Limb (tissue), 2 donors: ENCODE data around the gene CEACAM16.
"Not testable (repeated sequence)": the region's sequence is repeated elsewhere in the genome, so short reads cannot be mapped to it uniquely, and the experiment has no call there.

ENCODE experiments used
- DNase-seq, 2 donors: peaks; one replicate each; pipeline ENCODE4 v3.0.0-alpha.2; 2016; ENCODE audit errors: extremely low spot score in 2 of 2

Gene CEACAM16

GRCh38 chr19:44698492-44699201 is at the start of gene CEACAM16:
Gene CEACAM16, plus strand, starts transcription at chr19:44699151. Its CDS starts 2,306 bp downstream, at chr19:44701457.
- DNase-seq: no peak

- DNase-seq: no peak
These were observed 49.3 kb upstream of the CEACAM16 start for GRCh38 chr19:44649578-44650145.

DNA sequence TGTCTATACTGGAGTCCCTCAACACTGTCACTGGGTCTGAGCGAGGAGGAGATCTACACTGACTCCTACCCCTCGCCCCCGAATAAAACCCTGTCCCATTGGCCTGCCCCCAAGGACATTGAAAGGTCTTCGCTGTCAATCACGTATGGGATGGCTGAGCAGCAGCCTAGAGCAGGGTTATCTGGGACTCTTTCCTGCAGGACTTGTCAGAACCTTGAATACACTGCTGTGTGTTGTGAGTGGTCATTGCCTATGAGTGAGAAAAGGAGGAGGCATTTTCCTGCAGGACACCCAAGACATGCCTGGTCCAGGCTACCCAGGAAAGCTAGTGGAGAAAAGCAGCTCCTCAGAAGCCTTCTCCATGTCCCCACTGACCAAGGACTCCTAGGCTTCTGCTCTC is 45.6 kb upstream of the CEACAM16 start:
- no peak for DNase-seq

- peak; percentile 32 to 55 for DNase-seq
These were observed 44.8 kb upstream of the CEACAM16 start for GRCh38 chr19:44653977-44654774.

- peak; percentile 54 to 80 for DNase-seq
These were observed 41.6 kb upstream of the CEACAM16 start for GRCh38 chr19:44657211-44657921.

GRCh38 chr19:44658069-44658733 is 40.8 kb upstream of the CEACAM16 start:
- no peak for DNase-seq

- no peak for DNase-seq
These were observed 38.9 kb upstream of the CEACAM16 start for GRCh38 chr19:44660081-44660480.

DNA sequence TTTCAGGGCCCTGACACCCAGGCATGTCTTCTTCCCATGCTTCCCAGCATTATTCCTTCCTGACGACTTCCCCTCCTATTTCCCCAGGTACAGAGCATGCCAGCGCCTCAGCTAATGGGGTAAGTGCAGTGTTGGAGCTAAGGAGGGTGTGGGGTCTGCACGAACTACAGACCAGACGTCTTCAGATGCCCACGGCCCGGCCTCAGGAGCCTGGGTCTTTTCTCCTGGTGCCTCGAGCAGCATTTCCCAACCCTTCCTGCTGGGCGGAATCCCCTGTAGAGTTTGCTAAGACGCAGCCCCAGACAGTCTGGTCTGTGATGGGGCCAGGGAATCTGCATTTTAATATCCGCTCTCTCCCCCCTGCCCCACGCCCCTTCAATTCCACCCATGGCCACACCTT is 37.7 kb upstream of the CEACAM16 start:
- DNase-seq: no peak

- DNase-seq: no peak
These were observed 37.0 kb upstream of the CEACAM16 start for GRCh38 chr19:44661904-44662303.

DNA sequence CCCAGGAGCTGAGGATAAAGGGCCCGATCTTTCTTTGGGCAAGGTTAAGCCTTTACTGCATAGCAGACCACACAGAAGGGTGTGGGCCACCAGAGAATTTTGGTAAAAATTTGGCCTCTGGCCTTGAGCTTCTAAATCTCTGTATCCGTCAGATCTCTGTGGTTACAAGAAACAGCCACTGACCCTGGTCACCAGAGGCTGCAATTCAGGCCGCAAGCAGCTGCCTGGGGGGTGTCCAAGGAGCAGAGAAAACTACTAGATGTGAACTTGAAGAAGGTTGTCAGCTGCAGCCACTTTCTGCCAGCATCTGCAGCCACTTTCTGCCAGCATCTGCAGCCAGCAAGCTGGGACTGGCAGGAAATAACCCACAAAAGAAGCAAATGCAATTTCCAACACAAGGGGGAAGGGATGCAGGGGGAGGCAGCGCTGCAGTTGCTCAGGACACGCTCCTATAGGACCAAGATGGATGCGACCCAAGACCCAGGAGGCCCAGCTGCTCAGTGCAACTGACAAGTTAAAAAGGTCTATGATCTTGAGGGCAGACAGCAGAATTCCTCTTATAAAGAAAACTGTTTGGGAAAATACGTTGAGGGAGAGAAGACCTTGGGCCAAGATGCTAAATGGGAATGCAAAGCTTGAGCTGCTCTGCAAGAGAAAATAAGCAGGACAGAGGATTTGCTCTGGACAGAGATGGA is 36.1 kb upstream of the CEACAM16 start:
- DNase-seq: no peak

DNA sequence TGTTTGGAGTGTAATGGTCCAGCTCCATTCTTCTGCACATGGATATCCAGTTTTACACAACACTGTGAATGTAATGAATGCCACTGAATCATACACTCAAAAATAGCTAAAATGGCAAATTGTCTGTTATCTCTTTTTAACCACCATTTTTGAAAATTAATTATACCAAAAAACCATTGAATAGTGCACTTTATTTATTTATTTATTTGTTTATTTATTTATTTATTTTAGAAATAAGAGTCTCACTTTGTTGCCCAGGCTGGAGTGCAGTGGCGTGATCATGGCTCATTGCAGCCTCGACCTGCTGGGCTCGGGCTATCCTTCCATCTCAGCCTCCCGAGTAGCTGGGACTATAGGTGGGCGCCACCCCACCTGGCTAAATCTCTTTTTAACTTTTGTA is 35.0 kb upstream of the CEACAM16 start:
- DNase-seq: no peak

GRCh38 chr19:44664976-44665375 is 34.0 kb upstream of the CEACAM16 start:
- no peak for DNase-seq

DNA sequence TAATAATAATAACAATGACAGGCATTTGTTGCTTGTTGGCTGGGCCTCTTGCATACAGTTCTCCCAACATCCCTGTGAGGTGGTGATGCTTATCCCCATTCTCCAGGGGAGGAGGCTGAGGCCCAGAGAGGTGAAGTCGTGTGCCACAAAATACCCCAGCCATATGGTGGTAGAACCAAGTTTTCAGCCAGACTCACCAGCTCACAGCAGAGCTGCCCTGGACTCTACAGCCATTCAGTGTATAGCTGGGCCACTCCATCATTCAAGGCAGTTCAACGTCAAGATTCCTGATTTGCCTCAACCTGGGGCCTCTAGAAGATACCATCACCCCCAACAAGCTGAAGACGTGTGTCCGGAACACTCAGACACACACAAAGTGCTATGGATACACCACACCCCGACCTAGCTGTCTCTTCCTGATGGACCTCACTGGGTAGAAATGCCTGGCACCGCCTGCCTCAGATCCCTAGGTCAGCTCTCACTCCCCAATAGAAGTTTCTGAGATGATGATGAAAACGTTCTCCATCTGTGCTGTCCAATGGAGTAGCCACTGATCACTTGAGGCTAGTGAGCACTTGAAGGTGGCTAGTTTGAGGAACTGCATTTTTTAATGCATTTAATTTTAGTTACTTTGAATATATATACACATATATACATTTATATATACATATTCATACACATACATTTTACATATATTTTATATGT is 31.9 kb upstream of the CEACAM16 start:
- DNase-seq: no peak

- no peak for DNase-seq
These were observed 29.8 kb upstream of the CEACAM16 start for GRCh38 chr19:44668985-44669764.

DNA sequence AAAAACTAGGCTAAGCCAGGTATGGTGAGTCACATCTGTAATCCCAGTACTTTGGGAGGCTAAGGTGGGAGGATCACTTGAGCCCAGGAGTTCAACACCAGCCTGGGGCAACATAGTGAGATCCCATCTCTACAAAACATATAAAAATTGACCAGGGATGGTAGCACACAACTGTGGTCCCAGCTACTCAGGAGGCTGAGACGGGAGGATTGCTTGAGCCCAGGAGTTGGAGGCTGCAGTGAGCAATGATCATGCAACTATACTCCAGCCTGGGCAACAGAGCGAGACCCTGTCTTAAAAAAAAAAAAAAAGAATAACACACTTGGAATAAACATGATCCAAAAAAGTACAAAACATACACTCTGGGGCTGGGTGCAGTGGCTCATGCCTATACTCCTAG is 28.9 kb upstream of the CEACAM16 start:
- not testable (repeated sequence) for DNase-seq

- no peak for DNase-seq
These were observed 27.6 kb upstream of the CEACAM16 start, which contains the start of gene CEACAM19 for GRCh38 chr19:44671400-44671799. Gene CEACAM19, plus strand, starts transcription at chr19:44671482. Its CDS starts 450 bp downstream, at chr19:44671932.

DNA sequence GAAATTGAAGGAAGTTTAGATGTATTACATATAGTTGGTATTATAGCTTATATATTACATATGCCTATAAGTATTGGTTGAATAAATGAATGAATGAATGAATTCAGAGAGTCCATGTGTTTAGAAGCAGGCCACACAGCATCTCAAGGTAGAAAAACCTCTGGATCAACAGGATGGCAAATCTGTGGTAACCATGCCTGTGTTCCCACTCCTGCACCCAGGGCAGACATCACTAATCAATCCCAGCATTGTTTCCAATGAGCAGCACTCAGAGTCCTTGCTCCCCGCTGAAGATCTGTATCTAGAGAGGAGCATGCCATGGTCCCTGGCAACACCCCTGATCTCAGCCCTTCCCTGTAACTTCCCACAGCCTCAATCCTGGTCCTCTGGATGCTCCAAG is 26.7 kb upstream of the CEACAM16 start:
- no peak for DNase-seq

DNA sequence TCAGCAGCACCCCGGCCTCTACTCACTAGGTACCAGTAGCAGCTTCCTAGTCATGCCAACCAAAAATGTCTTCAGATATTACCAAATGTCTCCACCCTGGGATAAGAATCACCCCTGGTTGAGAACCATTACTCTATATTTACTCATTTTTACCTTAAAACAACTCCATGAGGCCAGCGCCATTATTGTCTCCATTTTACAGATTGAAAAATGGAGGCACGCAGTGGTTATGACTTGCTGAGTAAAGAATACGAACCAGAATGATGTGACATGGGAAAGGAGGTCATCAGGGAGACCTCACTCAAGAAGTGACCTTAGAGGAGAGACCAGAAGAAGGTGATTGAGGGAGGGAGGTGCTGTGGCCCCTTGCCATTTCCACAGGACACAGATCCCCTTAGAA is 25.4 kb upstream of the CEACAM16 start:
- no peak for DNase-seq

DNA sequence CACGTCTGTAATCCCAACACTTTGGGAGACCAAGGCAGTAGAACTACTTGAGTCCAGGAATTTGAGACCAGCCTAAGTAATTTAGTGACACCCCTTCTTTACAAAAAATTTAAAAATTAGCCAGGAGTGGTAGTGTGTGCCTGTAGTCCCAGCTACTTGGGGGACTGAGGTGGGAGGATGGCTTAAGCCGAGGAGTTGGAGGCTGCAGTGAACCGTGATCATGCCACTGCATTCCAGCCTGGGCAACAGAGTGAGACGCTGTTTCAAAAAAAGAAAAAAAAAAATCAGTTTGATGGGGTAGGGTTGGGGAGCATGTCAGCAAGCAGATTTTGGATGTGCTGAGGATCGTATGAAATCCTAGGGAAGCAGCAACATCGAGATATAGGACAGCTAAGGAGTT is 23.4 kb upstream of the CEACAM16 start:
- no peak for DNase-seq
